ENCODE measurements around the gene KDM4D.

DNA sequence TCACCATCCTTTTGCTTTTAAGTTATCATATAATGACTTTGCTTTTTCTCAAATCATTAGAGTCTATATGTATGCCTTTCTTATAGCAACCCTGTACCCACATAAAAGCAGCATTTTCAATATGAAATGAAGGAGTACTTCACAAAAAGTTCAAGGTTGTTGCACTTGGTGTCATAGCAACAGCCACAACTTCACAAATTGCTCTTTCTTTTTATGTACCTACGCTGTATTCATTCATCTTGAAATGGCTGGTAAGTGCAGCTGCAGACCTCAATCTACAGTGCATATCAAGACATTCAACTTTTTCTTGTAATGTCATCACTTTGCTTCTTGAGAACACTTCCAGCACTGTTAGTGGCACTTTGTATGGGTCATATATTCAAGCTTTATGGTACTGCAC, 18.8 kb upstream of the KDM4D start:
- TF ChIP-seq, protein P1, sequence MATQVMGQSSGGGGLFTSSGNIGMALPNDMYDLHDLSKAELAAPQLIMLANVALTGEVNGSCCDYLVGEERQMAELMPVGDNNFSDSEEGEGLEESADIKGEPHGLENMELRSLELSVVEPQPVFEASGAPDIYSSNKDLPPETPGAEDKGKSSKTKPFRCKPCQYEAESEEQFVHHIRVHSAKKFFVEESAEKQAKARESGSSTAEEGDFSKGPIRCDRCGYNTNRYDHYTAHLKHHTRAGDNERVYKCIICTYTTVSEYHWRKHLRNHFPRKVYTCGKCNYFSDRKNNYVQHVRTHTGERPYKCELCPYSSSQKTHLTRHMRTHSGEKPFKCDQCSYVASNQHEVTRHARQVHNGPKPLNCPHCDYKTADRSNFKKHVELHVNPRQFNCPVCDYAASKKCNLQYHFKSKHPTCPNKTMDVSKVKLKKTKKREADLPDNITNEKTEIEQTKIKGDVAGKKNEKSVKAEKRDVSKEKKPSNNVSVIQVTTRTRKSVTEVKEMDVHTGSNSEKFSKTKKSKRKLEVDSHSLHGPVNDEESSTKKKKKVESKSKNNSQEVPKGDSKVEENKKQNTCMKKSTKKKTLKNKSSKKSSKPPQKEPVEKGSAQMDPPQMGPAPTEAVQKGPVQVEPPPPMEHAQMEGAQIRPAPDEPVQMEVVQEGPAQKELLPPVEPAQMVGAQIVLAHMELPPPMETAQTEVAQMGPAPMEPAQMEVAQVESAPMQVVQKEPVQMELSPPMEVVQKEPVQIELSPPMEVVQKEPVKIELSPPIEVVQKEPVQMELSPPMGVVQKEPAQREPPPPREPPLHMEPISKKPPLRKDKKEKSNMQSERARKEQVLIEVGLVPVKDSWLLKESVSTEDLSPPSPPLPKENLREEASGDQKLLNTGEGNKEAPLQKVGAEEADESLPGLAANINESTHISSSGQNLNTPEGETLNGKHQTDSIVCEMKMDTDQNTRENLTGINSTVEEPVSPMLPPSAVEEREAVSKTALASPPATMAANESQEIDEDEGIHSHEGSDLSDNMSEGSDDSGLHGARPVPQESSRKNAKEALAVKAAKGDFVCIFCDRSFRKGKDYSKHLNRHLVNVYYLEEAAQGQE (IDR thresholded peaks at IDR 0.05; ENCODE audit: insufficient replicate concordance, low read depth), result no peak
- TF ChIP-seq, protein P2, sequence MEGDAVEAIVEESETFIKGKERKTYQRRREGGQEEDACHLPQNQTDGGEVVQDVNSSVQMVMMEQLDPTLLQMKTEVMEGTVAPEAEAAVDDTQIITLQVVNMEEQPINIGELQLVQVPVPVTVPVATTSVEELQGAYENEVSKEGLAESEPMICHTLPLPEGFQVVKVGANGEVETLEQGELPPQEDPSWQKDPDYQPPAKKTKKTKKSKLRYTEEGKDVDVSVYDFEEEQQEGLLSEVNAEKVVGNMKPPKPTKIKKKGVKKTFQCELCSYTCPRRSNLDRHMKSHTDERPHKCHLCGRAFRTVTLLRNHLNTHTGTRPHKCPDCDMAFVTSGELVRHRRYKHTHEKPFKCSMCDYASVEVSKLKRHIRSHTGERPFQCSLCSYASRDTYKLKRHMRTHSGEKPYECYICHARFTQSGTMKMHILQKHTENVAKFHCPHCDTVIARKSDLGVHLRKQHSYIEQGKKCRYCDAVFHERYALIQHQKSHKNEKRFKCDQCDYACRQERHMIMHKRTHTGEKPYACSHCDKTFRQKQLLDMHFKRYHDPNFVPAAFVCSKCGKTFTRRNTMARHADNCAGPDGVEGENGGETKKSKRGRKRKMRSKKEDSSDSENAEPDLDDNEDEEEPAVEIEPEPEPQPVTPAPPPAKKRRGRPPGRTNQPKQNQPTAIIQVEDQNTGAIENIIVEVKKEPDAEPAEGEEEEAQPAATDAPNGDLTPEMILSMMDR (IDR thresholded peaks at IDR 0.05; ENCODE audit: insufficient read depth, low read length), result no peak

Measured in HL-60 (cell line).